ENCODE measurements around the gene NCEH1.
A peak's percentile ranks its signal among the peaks of the same experiment; 100 is the strongest.
"Not testable (repeated sequence)": the region's sequence is repeated elsewhere in the genome, so short reads cannot be mapped to it uniquely, and the experiment has no call there.

The NCEH1 gene

GRCh38 chr3:172678068-172678467 lies 32.8 kb downstream of the NCEH1 start:
- no peak for DNase-seq (ENCODE audit: low spot score)

- no peak for DNase-seq (ENCODE audit: low spot score)
Observed at GRCh38 chr3:172676196-172676922, 34.5 kb downstream of the NCEH1 start.

GRCh38 chr3:172675441-172676193 lies 35.2 kb downstream of the NCEH1 start:
- peak; percentile 65 for DNase-seq (ENCODE audit: low spot score)

GRCh38 chr3:172673210-172673679 lies 37.6 kb downstream of the NCEH1 start:
- peak; percentile 63 for DNase-seq (ENCODE audit: low spot score)

GRCh38 chr3:172669021-172669420 lies 41.8 kb downstream of the NCEH1 start:
- no peak for DNase-seq (ENCODE audit: low spot score)

GRCh38 chr3:172666873-172667694 lies 43.8 kb downstream of the NCEH1 start:
- peak; percentile 77 for DNase-seq (ENCODE audit: low spot score)

GRCh38 chr3:172666181-172666872 lies 44.5 kb downstream of the NCEH1 start:
- DNase-seq (ENCODE audit: low spot score), result no peak

GRCh38 chr3:172665510-172665909 lies 45.4 kb downstream of the NCEH1 start:
- not testable (repeated sequence) for DNase-seq (ENCODE audit: low spot score)

- DNase-seq (ENCODE audit: low spot score), result not testable (repeated sequence)
Observed at GRCh38 chr3:172660421-172660820, 50.4 kb downstream of the NCEH1 start.

GRCh38 chr3:172659246-172660002 lies 51.4 kb downstream of the NCEH1 start:
- no peak for DNase-seq (ENCODE audit: low spot score)

- DNase-seq (ENCODE audit: low spot score), result no peak
Observed at GRCh38 chr3:172658344-172659245, 52.3 kb downstream of the NCEH1 start.

- no peak for DNase-seq (ENCODE audit: low spot score)
Observed at GRCh38 chr3:172656602-172657001, 54.3 kb downstream of the NCEH1 start.

GRCh38 chr3:172655388-172655787 lies 55.5 kb downstream of the NCEH1 start:
- no peak for DNase-seq (ENCODE audit: low spot score)

- no peak for DNase-seq (ENCODE audit: low spot score)
Observed at GRCh38 chr3:172654470-172654869, 56.4 kb downstream of the NCEH1 start.

- no peak for DNase-seq (ENCODE audit: low spot score)
Observed at GRCh38 chr3:172653004-172653572, 57.8 kb downstream of the NCEH1 start.

GRCh38 chr3:172651936-172652625 lies 58.8 kb downstream of the NCEH1 start:
- DNase-seq (ENCODE audit: low spot score), result no peak

- DNase-seq (ENCODE audit: low spot score), result no peak
Observed at GRCh38 chr3:172649987-172650386, 60.9 kb downstream of the NCEH1 start.

GRCh38 chr3:172648747-172649146 lies 62.1 kb downstream of the NCEH1 start:
- DNase-seq (ENCODE audit: low spot score), result no peak

GRCh38 chr3:172647823-172648222 lies 63.0 kb downstream of the NCEH1 start:
- DNase-seq (ENCODE audit: low spot score), result no peak
